HEK293 (cell line): ENCODE data around the gene ERCC6L.
A peak's percentile ranks its signal among the peaks of the same experiment; 100 is the strongest.

Source experiments
- FEZF1 ChIP-seq: fragments of 450-650 bp; formaldehyde crosslinking; IDR thresholded peaks from 2 replicates; pipeline ENCODE4 v1.5.1; 2016; ENCODE audit warnings: missing biosample characterization, missing genetic modification characterization
- GLIS1 ChIP-seq: fragments of 450-650 bp; formaldehyde crosslinking; IDR thresholded peaks from 2 replicates; pipeline ENCODE4 v1.5.1; 2016; ENCODE audit warnings: missing biosample characterization, missing genetic modification characterization
- KLF9 ChIP-seq: fragments of 450-650 bp; formaldehyde crosslinking; IDR thresholded peaks from 2 replicates; pipeline ENCODE4 v1.5.1; 2016; ENCODE audit warnings: missing biosample characterization, missing genetic modification characterization, low read depth
- OSR2 ChIP-seq: fragments of 450-650 bp; formaldehyde crosslinking; IDR thresholded peaks from 2 replicates; pipeline ENCODE4 v1.5.1; 2016; ENCODE audit warnings: missing biosample characterization, missing genetic modification characterization
- SP2 ChIP-seq: fragments of 450-650 bp; formaldehyde crosslinking; IDR thresholded peaks from 2 replicates; pipeline ENCODE4 v1.5.1; 2016; ENCODE audit warnings: missing biosample characterization, missing genetic modification characterization
- WT1 ChIP-seq: fragments of 450-650 bp; formaldehyde crosslinking; IDR thresholded peaks from 2 replicates; pipeline ENCODE4 v1.5.1; 2016; ENCODE audit warnings: missing biosample characterization, missing genetic modification characterization
- ZBTB21 ChIP-seq: fragments of 450-650 bp; formaldehyde crosslinking; IDR thresholded peaks from 2 replicates; pipeline ENCODE4 v1.5.1; 2017; ENCODE audit warnings: missing biosample characterization, missing genetic modification characterization
- ZFP37 ChIP-seq: fragments of 450-650 bp; formaldehyde crosslinking; IDR thresholded peaks from 2 replicates; pipeline ENCODE4 v1.5.1; 2016; ENCODE audit warnings: missing biosample characterization, missing genetic modification characterization
- ZNF10 ChIP-seq: fragments of 450-650 bp; formaldehyde crosslinking; IDR thresholded peaks from 2 replicates; pipeline ENCODE4 v1.5.1; 2017; ENCODE audit warnings: missing biosample characterization, missing genetic modification characterization
- ZNF121 ChIP-seq: fragments of 450-650 bp; formaldehyde crosslinking; IDR thresholded peaks from 2 replicates; pipeline ENCODE4 v1.5.1; 2016; ENCODE audit warnings: missing biosample characterization, missing genetic modification characterization
- ZNF132 ChIP-seq: fragments of 450-650 bp; formaldehyde crosslinking; IDR thresholded peaks from 2 replicates; pipeline ENCODE4 v1.5.1; 2017; ENCODE audit warnings: missing biosample characterization, missing genetic modification characterization, borderline replicate concordance
- ZNF146 ChIP-seq: fragments of 450-650 bp; formaldehyde crosslinking; IDR thresholded peaks from 2 replicates; pipeline ENCODE4 v1.5.1; 2016; ENCODE audit warnings: missing biosample characterization, missing genetic modification characterization
- ZNF221 ChIP-seq: fragments of 450-650 bp; formaldehyde crosslinking; IDR thresholded peaks from 2 replicates; pipeline ENCODE4 v1.5.1; 2017; ENCODE audit warnings: missing biosample characterization, missing genetic modification characterization, borderline replicate concordance
- ZNF433 ChIP-seq: fragments of 450-650 bp; formaldehyde crosslinking; IDR thresholded peaks from 2 replicates; pipeline ENCODE4 v1.5.1; 2016; ENCODE audit warnings: missing biosample characterization, missing genetic modification characterization, low read depth
- ZNF510 ChIP-seq: fragments of 450-650 bp; formaldehyde crosslinking; IDR thresholded peaks from 2 replicates; pipeline ENCODE4 v1.5.1; 2018; ENCODE audit warnings: mild to moderate bottlenecking, missing genetic modification characterization, missing biosample characterization; ENCODE audit not compliant: insufficient replicate concordance
- ZNF530 ChIP-seq: fragments of 450-650 bp; formaldehyde crosslinking; IDR thresholded peaks from 2 replicates; pipeline ENCODE4 v1.5.1; 2016; ENCODE audit warnings: low read depth, missing biosample characterization, missing genetic modification characterization
- ZNF549 ChIP-seq: fragments of 450-650 bp; IDR thresholded peaks from 2 replicates; pipeline ENCODE4 v1.5.1; 2018; ENCODE audit warnings: missing biosample characterization, missing genetic modification characterization, mild to moderate bottlenecking, inconsistent platforms, moderate library complexity
- ZNF626 ChIP-seq: fragments of 450-650 bp; sonication (Bioruptor Pico); formaldehyde crosslinking; IDR thresholded peaks from 2 replicates; pipeline ENCODE4 v1.5.1; 2018; ENCODE audit warnings: missing biosample characterization, missing genetic modification characterization, inconsistent platforms
- ZNF654 ChIP-seq: fragments of 450-650 bp; formaldehyde crosslinking; IDR thresholded peaks from 2 replicates; pipeline ENCODE4 v1.5.1; 2016; ENCODE audit warnings: low read depth, missing biosample characterization, missing genetic modification characterization
- ZNF658 ChIP-seq: fragments of 450-650 bp; formaldehyde crosslinking; IDR thresholded peaks from 2 replicates; pipeline ENCODE4; 2016; ENCODE audit warnings: missing biosample characterization, missing genetic modification characterization
- ZNF76 ChIP-seq: fragments of 450-650 bp; formaldehyde crosslinking; IDR thresholded peaks from 2 replicates; pipeline ENCODE4; 2016; ENCODE audit warnings: low read depth, missing biosample characterization, missing genetic modification characterization, borderline replicate concordance
- ZNF792 ChIP-seq: fragments of 450-650 bp; formaldehyde crosslinking; IDR thresholded peaks from 2 replicates; pipeline ENCODE4 v1.5.1; 2016; ENCODE audit warnings: missing biosample characterization, missing genetic modification characterization
- TF ChIP-seq, protein P1 (sequence below): fragments of 450-650 bp; formaldehyde crosslinking; IDR thresholded peaks from 2 replicates; pipeline ENCODE4 v1.5.1; 2016; ENCODE audit warnings: missing biosample characterization, missing genetic modification characterization
- TF ChIP-seq, protein P2 (sequence below): fragments of 450-650 bp; formaldehyde crosslinking; IDR thresholded peaks from 2 replicates; pipeline ENCODE4 v1.5.1; 2016; ENCODE audit warnings: missing biosample characterization, missing genetic modification characterization, low read depth
- TF ChIP-seq, protein P3 (sequence below): fragments of 450-650 bp; formaldehyde crosslinking; IDR thresholded peaks from 2 replicates; pipeline ENCODE4 v1.5.1; 2016; ENCODE audit warnings: missing biosample characterization, missing genetic modification characterization
- TF ChIP-seq, protein P4 (sequence below): fragments of 450-650 bp; formaldehyde crosslinking; IDR thresholded peaks from 2 replicates; pipeline ENCODE4 v1.5.1; 2016; ENCODE audit warnings: missing biosample characterization, missing genetic modification characterization
- TF ChIP-seq, protein P5 (sequence below): sonication (generic); formaldehyde crosslinking; IDR thresholded peaks from 2 replicates; pipeline ENCODE4 v1.8.1; 2022; ENCODE audit warnings: mild to moderate bottlenecking, moderate library complexity, missing genetic modification reagents
- TF ChIP-seq, protein P6 (sequence below): fragments of 450-650 bp; formaldehyde crosslinking; IDR thresholded peaks from 2 replicates; pipeline ENCODE4 v1.5.1; 2016; ENCODE audit warnings: missing biosample characterization, missing genetic modification characterization

Gene ERCC6L

DNA sequence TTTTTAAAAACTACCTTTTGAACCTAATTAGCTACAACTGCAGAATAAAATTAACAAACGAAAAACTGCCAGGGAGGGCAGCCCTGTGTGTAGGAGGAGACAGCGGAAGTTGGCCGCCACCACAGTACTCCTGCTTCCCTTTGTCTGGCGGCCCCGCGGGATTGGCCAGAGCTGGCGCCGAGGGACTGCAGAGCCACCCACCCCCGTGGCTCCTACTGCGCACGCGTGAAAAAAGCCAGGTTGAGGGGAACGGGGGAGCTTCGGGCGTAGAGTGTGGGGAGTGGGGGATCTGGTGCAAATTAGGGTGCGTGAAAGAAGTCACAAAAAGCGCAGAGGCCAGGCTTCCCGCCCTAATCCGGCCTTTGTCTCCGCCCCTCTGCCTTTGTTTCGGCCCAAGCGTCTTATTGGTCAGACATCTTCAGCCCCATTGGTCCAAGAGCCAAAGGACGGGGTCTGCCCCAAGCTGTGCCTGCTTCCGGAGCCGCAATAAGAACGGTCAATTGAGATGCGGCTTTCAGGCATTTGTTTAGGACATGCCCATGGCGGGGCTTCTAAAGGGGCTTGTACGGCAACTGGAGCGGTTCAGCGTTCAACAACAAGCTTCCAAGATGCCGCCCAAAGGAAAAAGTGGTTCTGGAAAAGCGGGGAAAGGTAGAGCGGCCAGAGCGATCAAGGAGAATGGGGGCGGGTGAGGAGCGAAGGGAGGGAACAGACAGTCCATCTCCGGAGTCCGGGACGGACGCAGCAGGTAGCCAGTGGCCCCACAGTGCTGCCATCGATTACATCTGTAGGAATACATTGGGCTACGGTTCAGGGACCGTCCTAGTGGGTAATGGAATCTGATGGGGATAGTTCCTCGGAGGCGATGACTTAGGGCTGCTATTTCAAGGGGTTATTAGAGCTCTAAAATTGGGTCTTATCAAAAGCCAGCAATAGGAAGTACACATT lies 57.4 kb downstream of the ERCC6L start, which contains the start of gene PIN4 (continued):
- TF ChIP-seq ZNF658: no peak
- 0 out of 2 replicates have a peak, but pooled peaks have one; percentile 11 for TF ChIP-seq KLF9 (tag by site-specific recombination)
- TF ChIP-seq, protein P1, sequence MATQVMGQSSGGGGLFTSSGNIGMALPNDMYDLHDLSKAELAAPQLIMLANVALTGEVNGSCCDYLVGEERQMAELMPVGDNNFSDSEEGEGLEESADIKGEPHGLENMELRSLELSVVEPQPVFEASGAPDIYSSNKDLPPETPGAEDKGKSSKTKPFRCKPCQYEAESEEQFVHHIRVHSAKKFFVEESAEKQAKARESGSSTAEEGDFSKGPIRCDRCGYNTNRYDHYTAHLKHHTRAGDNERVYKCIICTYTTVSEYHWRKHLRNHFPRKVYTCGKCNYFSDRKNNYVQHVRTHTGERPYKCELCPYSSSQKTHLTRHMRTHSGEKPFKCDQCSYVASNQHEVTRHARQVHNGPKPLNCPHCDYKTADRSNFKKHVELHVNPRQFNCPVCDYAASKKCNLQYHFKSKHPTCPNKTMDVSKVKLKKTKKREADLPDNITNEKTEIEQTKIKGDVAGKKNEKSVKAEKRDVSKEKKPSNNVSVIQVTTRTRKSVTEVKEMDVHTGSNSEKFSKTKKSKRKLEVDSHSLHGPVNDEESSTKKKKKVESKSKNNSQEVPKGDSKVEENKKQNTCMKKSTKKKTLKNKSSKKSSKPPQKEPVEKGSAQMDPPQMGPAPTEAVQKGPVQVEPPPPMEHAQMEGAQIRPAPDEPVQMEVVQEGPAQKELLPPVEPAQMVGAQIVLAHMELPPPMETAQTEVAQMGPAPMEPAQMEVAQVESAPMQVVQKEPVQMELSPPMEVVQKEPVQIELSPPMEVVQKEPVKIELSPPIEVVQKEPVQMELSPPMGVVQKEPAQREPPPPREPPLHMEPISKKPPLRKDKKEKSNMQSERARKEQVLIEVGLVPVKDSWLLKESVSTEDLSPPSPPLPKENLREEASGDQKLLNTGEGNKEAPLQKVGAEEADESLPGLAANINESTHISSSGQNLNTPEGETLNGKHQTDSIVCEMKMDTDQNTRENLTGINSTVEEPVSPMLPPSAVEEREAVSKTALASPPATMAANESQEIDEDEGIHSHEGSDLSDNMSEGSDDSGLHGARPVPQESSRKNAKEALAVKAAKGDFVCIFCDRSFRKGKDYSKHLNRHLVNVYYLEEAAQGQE: no peak
- TF ChIP-seq ZNF76 (tag by site-specific recombination): peak; percentile 69
- TF ChIP-seq ZNF530 (tag by site-specific recombination): no peak
- TF ChIP-seq ZNF121: no peak
- TF ChIP-seq ZNF146 (tag by site-specific recombination): no peak
- peak; percentile 49 for TF ChIP-seq GLIS1 (tag by site-specific recombination)
- TF ChIP-seq SP2 (tag by site-specific recombination): peak; percentile 94
- no peak for TF ChIP-seq ZNF549 (tag by site-specific recombination)
- peak; percentile 94 for TF ChIP-seq FEZF1 (tag by site-specific recombination)
- TF ChIP-seq ZNF792 (tag by site-specific recombination): no peak
- TF ChIP-seq ZNF433 (tag by site-specific recombination): no peak
- TF ChIP-seq ZNF654: no peak
- TF ChIP-seq, protein P2, sequence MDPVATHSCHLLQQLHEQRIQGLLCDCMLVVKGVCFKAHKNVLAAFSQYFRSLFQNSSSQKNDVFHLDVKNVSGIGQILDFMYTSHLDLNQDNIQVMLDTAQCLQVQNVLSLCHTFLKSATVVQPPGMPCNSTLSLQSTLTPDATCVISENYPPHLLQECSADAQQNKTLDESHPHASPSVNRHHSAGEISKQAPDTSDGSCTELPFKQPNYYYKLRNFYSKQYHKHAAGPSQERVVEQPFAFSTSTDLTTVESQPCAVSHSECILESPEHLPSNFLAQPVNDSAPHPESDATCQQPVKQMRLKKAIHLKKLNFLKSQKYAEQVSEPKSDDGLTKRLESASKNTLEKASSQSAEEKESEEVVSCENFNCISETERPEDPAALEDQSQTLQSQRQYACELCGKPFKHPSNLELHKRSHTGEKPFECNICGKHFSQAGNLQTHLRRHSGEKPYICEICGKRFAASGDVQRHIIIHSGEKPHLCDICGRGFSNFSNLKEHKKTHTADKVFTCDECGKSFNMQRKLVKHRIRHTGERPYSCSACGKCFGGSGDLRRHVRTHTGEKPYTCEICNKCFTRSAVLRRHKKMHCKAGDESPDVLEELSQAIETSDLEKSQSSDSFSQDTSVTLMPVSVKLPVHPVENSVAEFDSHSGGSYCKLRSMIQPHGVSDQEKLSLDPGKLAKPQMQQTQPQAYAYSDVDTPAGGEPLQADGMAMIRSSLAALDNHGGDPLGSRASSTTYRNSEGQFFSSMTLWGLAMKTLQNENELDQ (tag by site-specific recombination): no peak
- TF ChIP-seq, protein P3, sequence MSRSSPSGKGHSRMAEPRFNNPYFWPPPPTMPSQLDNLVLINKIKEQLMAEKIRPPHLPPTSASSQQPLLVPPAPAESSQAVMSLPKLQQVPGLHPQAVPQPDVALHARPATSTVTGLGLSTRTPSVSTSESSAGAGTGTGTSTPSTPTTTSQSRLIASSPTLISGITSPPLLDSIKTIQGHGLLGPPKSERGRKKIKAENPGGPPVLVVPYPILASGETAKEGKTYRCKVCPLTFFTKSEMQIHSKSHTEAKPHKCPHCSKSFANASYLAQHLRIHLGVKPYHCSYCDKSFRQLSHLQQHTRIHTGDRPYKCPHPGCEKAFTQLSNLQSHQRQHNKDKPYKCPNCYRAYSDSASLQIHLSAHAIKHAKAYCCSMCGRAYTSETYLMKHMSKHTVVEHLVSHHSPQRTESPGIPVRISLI (tag by site-specific recombination): peak; percentile 98
- TF ChIP-seq ZNF10 (tag by site-specific recombination): peak; percentile 54; the same call in 1 of the 2 replicates
- peak; percentile 27; the same call in 1 of the 2 replicates for TF ChIP-seq WT1
- TF ChIP-seq, protein P4, sequence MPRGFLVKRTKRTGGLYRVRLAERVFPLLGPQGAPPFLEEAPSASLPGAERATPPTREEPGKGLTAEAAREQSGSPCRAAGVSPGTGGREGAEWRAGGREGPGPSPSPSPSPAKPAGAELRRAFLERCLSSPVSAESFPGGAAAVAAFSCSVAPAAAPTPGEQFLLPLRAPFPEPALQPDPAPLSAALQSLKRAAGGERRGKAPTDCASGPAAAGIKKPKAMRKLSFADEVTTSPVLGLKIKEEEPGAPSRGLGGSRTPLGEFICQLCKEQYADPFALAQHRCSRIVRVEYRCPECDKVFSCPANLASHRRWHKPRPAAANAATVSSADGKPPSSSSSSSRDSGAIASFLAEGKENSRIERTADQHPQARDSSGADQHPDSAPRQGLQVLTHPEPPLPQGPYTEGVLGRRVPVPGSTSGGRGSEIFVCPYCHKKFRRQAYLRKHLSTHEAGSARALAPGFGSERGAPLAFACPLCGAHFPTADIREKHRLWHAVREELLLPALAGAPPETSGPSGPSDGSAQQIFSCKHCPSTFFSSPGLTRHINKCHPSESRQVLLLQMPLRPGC: peak; percentile 62; the same call in 1 of the 2 replicates
- no peak for TF ChIP-seq ZNF510 (tag by site-specific recombination)
- TF ChIP-seq, protein P5, sequence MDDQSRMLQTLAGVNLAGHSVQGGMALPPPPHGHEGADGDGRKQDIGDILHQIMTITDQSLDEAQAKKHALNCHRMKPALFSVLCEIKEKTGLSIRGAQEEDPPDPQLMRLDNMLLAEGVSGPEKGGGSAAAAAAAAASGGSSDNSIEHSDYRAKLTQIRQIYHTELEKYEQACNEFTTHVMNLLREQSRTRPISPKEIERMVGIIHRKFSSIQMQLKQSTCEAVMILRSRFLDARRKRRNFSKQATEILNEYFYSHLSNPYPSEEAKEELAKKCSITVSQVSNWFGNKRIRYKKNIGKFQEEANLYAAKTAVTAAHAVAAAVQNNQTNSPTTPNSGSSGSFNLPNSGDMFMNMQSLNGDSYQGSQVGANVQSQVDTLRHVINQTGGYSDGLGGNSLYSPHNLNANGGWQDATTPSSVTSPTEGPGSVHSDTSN (CRISPR knock-in tag): no peak; the same call in 1 of the 2 replicates
- no peak for TF ChIP-seq ZNF626 (tag by site-specific recombination)
- no peak for TF ChIP-seq ZNF221
- no peak for TF ChIP-seq ZFP37
- TF ChIP-seq, protein P6, sequence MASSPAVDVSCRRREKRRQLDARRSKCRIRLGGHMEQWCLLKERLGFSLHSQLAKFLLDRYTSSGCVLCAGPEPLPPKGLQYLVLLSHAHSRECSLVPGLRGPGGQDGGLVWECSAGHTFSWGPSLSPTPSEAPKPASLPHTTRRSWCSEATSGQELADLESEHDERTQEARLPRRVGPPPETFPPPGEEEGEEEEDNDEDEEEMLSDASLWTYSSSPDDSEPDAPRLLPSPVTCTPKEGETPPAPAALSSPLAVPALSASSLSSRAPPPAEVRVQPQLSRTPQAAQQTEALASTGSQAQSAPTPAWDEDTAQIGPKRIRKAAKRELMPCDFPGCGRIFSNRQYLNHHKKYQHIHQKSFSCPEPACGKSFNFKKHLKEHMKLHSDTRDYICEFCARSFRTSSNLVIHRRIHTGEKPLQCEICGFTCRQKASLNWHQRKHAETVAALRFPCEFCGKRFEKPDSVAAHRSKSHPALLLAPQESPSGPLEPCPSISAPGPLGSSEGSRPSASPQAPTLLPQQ (tag by site-specific recombination): peak; percentile 73; the same call in 1 of the 2 replicates
- 0 out of 2 replicates have a peak, but pooled peaks have one; percentile 34 for TF ChIP-seq ZBTB21 (tag by site-specific recombination)
- no peak for TF ChIP-seq OSR2 (tag by site-specific recombination)
- TF ChIP-seq ZNF132 (tag by site-specific recombination): no peak
